ENCODE measurements around the gene LYPD3. TPM values are rescaled to one million over a fixed set of nuclear protein-coding genes. Genes with fewer than 3 reads are reported as not detected.

LYPD3 gene
- total and polyA plus RNA-seq, 3 experiments from 2014 or later = 0.84 to 3.8 (median 1.2) TPM

- H3K36me3 Mint-ChIP-seq = peaks cover 0 to 35% (median 10%) of the 10 kb centered on the region in 3 donors
- peaks cover 9% of the 10 kb centered on the region for H3K36me3 ChIP-seq (ENCODE audit: insufficient read depth, low read length)
- POLR2A ChIA-PET = interaction anchor here (0.5 to 2.4 kb wide), 7 partner anchors 13 to 164 kb away, joined by 3 to 35 read pairs (median 4); partner anchors contain the start of gene ZNF575
- peak within 1 kb of the TSS; percentile 96 for H3K4me3 ChIP-seq (ENCODE audit: low read length)
- peak within 1 kb of the TSS; percentile 87 for H3K27ac ChIP-seq (ENCODE audit: low read depth, low read length)
- peaks cover 17% of the 10 kb centered on the region for H3K4me1 ChIP-seq (ENCODE audit: insufficient read depth, low read length)
- H3K27me3 ChIP-seq (ENCODE audit: insufficient read depth, low read length, poor library complexity, severe bottlenecking) = no peaks in the 10 kb centered on the region
- peaks cover 23 to 40% (median 32%) of the 10 kb centered on the region in 3 donors for H3K4me1 Mint-ChIP-seq
- peak within 1 kb of the TSS; percentile 88 to 100 (median 96) for H3K27ac Mint-ChIP-seq
- no peaks in the 10 kb centered on the region for H3K9me3 ChIP-seq (ENCODE audit: low read length)
- no peaks in the 10 kb centered on the region for H3K9me3 Mint-ChIP-seq
- CTCF ChIA-PET = interaction anchor here (0.7 to 2.7 kb wide), 10 partner anchors 15 to 90 kb away, joined by 3 to 14 read pairs (median 4); partner anchors contain the start of gene ZNF575
- peak in 2 of 5 donors; percentile 30 to 71 for DNase-seq
- H3K4me3 Mint-ChIP-seq = peak within 1 kb of the TSS; percentile 89 to 95 (median 93)
- no peaks in the 10 kb centered on the region for H3K27me3 Mint-ChIP-seq
Observed at GRCh38 chr19:43504426-43505185, 39.2 kb upstream of the LYPD3 start, which contains the start of gene PHLDB3. Gene PHLDB3, minus strand, starts transcription at chr19:43504746. Its CDS starts 628 bp downstream, at chr19:43504118.

- peak overlapping the region; percentile 96 for H3K4me3 ChIP-seq (ENCODE audit: low read length)
- peak overlapping the region; percentile 89 to 95 (median 93) for H3K4me3 Mint-ChIP-seq
- POLR2A ChIA-PET = interaction anchor here (0.7 to 2.4 kb wide), 7 partner anchors 14 to 165 kb away, joined by 3 to 35 read pairs (median 3); partner anchors contain the start of gene ZNF575
Observed at GRCh38 chr19:43503501-43504425, 38.4 kb upstream of the LYPD3 start.

GRCh38 chr19:43502419-43502976, 37.1 kb upstream of the LYPD3 start:
- peaks cover 23 to 47% (median 39%) of the 10 kb centered on the region in 3 donors for H3K4me1 Mint-ChIP-seq
- peaks cover 4 to 40% (median 13%) of the 10 kb centered on the region in 3 donors for H3K36me3 Mint-ChIP-seq
- no peaks in the 10 kb centered on the region for H3K27me3 ChIP-seq (ENCODE audit: insufficient read depth, low read length, poor library complexity, severe bottlenecking)
- H3K9me3 ChIP-seq (ENCODE audit: low read length) = no peaks in the 10 kb centered on the region
- no peaks in the 10 kb centered on the region for H3K36me3 ChIP-seq (ENCODE audit: insufficient read depth, low read length)
- peaks cover 17% of the 10 kb centered on the region for H3K4me1 ChIP-seq (ENCODE audit: insufficient read depth, low read length)
- no peaks in the 10 kb centered on the region for H3K9me3 Mint-ChIP-seq
- DNase-seq = no peak
- H3K27ac ChIP-seq (ENCODE audit: low read depth, low read length) = no peak overlapping the region
- ChIA-PET CTCF (interaction anchor here (0.8 to 1.0 kb wide), 2 partner anchors 17 to 103 kb away, joined by 3 to 4 read pairs; no protein-coding TSS in a partner anchor), POLR2A (interaction anchor here (1.2 kb wide), 1 partner anchor 39 kb away, joined by 4 read pairs; no protein-coding TSS in a partner anchor)
- peak overlapping the region in 6 of 7 donors; percentile 49 to 95 (median 91) for H3K4me3 Mint-ChIP-seq
- no peaks in the 10 kb centered on the region for H3K27me3 Mint-ChIP-seq
- peak overlapping the region in 7 of 8 donors; percentile 61 to 100 (median 93) for H3K27ac Mint-ChIP-seq
- peak overlapping the region; percentile 96 for H3K4me3 ChIP-seq (ENCODE audit: low read length)

More at GRCh38 chr19:43503501-43504425, 38.4 kb upstream of the LYPD3 start:
- no peaks in the 10 kb centered on the region for H3K27me3 Mint-ChIP-seq
- H3K36me3 Mint-ChIP-seq = peaks cover 0 to 40% (median 11%) of the 10 kb centered on the region in 3 donors
- H3K4me1 Mint-ChIP-seq = peaks cover 23 to 47% (median 32%) of the 10 kb centered on the region in 3 donors
- CTCF ChIA-PET = interaction anchor here (0.9 to 2.7 kb wide), 9 partner anchors 16 to 91 kb away, joined by 3 to 14 read pairs (median 3); partner anchors contain the start of gene ZNF575
- Histone ChIP-seq H3K36me3 (ENCODE audit: insufficient read depth, low read length) (peaks cover 9% of the 10 kb centered on the region), H3K4me1 (ENCODE audit: insufficient read depth, low read length) (peaks cover 17% of the 10 kb centered on the region), H3K27ac (ENCODE audit: low read depth, low read length) (peak overlapping the region; percentile 87), H3K9me3 (ENCODE audit: low read length) (no peaks in the 10 kb centered on the region), H3K27me3 (ENCODE audit: insufficient read depth, low read length, poor library complexity, severe bottlenecking) (no peaks in the 10 kb centered on the region)
- H3K9me3 Mint-ChIP-seq = no peaks in the 10 kb centered on the region
- peak; percentile 96 to 100 (median 99) for DNase-seq
- H3K27ac Mint-ChIP-seq = peak overlapping the region; percentile 88 to 100 (median 96)

- POLR2A ChIA-PET = interaction anchor here (1.2 kb wide), 1 partner anchor 38 kb away, joined by 4 read pairs; no protein-coding TSS in a partner anchor
- no peak for DNase-seq
- Mint-ChIP-seq H3K27ac (peak overlapping the region in 4 of 8 donors; percentile 14 to 98 (median 65)), H3K9me3 (no peaks in the 10 kb centered on the region), H3K27me3 (no peaks in the 10 kb centered on the region), H3K4me3 (peak overlapping the region in 2 of 7 donors; percentile 49 to 69), H3K4me1 (peaks cover 23 to 47% (median 39%) of the 10 kb centered on the region in 3 donors), H3K36me3 (peaks cover 4 to 45% (median 14%) of the 10 kb centered on the region in 3 donors)
- H3K27ac ChIP-seq (ENCODE audit: low read depth, low read length) = no peak overlapping the region
- H3K4me3 ChIP-seq (ENCODE audit: low read length) = no peak overlapping the region
- no peaks in the 10 kb centered on the region for H3K27me3 ChIP-seq (ENCODE audit: insufficient read depth, low read length, poor library complexity, severe bottlenecking)
- peaks cover 3% of the 10 kb centered on the region for H3K36me3 ChIP-seq (ENCODE audit: insufficient read depth, low read length)
- no peaks in the 10 kb centered on the region for H3K9me3 ChIP-seq (ENCODE audit: low read length)
- CTCF ChIA-PET = interaction anchor here (0.8 to 1.3 kb wide), 3 partner anchors 18 to 103 kb away, joined by 3 to 5 read pairs (median 4); no protein-coding TSS in a partner anchor
- H3K4me1 ChIP-seq (ENCODE audit: insufficient read depth, low read length) = peaks cover 17% of the 10 kb centered on the region
Observed at GRCh38 chr19:43501661-43502418, 36.4 kb upstream of the LYPD3 start.

GRCh38 chr19:43499042-43499441, 33.6 kb upstream of the LYPD3 start:
- H3K36me3 ChIP-seq (ENCODE audit: insufficient read depth, low read length) = peaks cover 10% of the 10 kb centered on the region
- Mint-ChIP-seq H3K9me3 (no peaks in the 10 kb centered on the region), H3K4me3 (no peak overlapping the region), H3K27me3 (no peaks in the 10 kb centered on the region), H3K36me3 (peaks cover 6 to 60% (median 20%) of the 10 kb centered on the region in 3 donors), H3K27ac (peak overlapping the region in 4 of 8 donors; percentile 58 to 89 (median 74)), H3K4me1 (peaks cover 14 to 32% (median 31%) of the 10 kb centered on the region in 3 donors)
- no peaks in the 10 kb centered on the region for H3K9me3 ChIP-seq (ENCODE audit: low read length)
- H3K27me3 ChIP-seq (ENCODE audit: insufficient read depth, low read length, poor library complexity, severe bottlenecking) = no peaks in the 10 kb centered on the region
- no peak for DNase-seq
- H3K4me1 ChIP-seq (ENCODE audit: insufficient read depth, low read length) = peaks cover 10% of the 10 kb centered on the region
- ChIA-PET CTCF (interaction anchor here (1.3 to 1.8 kb wide), 2 partner anchors 20 to 96 kb away, joined by 3 to 4 read pairs; no protein-coding TSS in a partner anchor), POLR2A (no interaction called here)
- no peak overlapping the region for H3K4me3 ChIP-seq (ENCODE audit: low read length)
- H3K27ac ChIP-seq (ENCODE audit: low read depth, low read length) = no peak overlapping the region

- H3K4me1 ChIP-seq (ENCODE audit: insufficient read depth, low read length) = peaks cover 9% of the 10 kb centered on the region
- no peak for DNase-seq
- POLR2A ChIA-PET = no interaction called here
- no peak overlapping the region for H3K27ac ChIP-seq (ENCODE audit: low read depth, low read length)
- no peak overlapping the region for H3K4me3 ChIP-seq (ENCODE audit: low read length)
- CTCF ChIA-PET = interaction anchor here (1.3 to 1.8 kb wide), 2 partner anchors 21 to 96 kb away, joined by 3 to 4 read pairs; no protein-coding TSS in a partner anchor
- H3K27ac Mint-ChIP-seq = peak overlapping the region in 7 of 8 donors; percentile 8 to 92 (median 81)
- H3K4me3 Mint-ChIP-seq = no peak overlapping the region
- H3K36me3 Mint-ChIP-seq = peaks cover 6 to 57% (median 20%) of the 10 kb centered on the region in 3 donors
- no peaks in the 10 kb centered on the region for H3K27me3 Mint-ChIP-seq
- H3K9me3 Mint-ChIP-seq = no peaks in the 10 kb centered on the region
- peaks cover 10% of the 10 kb centered on the region for H3K36me3 ChIP-seq (ENCODE audit: insufficient read depth, low read length)
- H3K27me3 ChIP-seq (ENCODE audit: insufficient read depth, low read length, poor library complexity, severe bottlenecking) = no peaks in the 10 kb centered on the region
- peaks cover 12 to 26% (median 23%) of the 10 kb centered on the region in 3 donors for H3K4me1 Mint-ChIP-seq
- H3K9me3 ChIP-seq (ENCODE audit: low read length) = no peaks in the 10 kb centered on the region
Observed at GRCh38 chr19:43498233-43498842, 32.9 kb upstream of the LYPD3 start.
